ENCODE measurements around the gene CHTOP.

GRCh38 chr1:153626477-153626903 lies 7.4 kb upstream of the CHTOP start:
- TF ChIP-seq, protein P1, sequence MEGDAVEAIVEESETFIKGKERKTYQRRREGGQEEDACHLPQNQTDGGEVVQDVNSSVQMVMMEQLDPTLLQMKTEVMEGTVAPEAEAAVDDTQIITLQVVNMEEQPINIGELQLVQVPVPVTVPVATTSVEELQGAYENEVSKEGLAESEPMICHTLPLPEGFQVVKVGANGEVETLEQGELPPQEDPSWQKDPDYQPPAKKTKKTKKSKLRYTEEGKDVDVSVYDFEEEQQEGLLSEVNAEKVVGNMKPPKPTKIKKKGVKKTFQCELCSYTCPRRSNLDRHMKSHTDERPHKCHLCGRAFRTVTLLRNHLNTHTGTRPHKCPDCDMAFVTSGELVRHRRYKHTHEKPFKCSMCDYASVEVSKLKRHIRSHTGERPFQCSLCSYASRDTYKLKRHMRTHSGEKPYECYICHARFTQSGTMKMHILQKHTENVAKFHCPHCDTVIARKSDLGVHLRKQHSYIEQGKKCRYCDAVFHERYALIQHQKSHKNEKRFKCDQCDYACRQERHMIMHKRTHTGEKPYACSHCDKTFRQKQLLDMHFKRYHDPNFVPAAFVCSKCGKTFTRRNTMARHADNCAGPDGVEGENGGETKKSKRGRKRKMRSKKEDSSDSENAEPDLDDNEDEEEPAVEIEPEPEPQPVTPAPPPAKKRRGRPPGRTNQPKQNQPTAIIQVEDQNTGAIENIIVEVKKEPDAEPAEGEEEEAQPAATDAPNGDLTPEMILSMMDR (IDR thresholded peaks at IDR 0.05): no peak
- TF ChIP-seq POLR2A (IDR thresholded peaks at IDR 0.05) (no peak), POLR2AphosphoS5 (IDR thresholded peaks at IDR 0.05; ENCODE audit: insufficient read depth in 1 of 2, low read depth in 1 of 2) (no peak)
